Gastrocnemius medialis (tissue), 4 donors: ENCODE results near the gene HMGA1.

ENCODE experiments used
- POLR2A ChIP-seq, 2 donors: fragments of 450-650 bp; IDR thresholded peaks; one replicate each; pipeline ENCODE4 v1.6.1; 2017; ENCODE audit warnings: antibody characterized with exemption in 2 of 2, mild to moderate bottlenecking in 2 of 2, moderate library complexity in 2 of 2
- TF ChIP-seq, protein P1 (sequence below), 5 experiments: fragments of 450-650 bp in 3 of 5; fragments of 200-600 bp in 2 of 5; sonication (generic) in 2 of 5; IDR thresholded peaks in 4 of 5; conservative IDR thresholded peaks in 1 of 5; 1 replicate in 4 of 5; 2 replicates in 1 of 5; pipeline ENCODE4 v1.5.1; 2016 to 2019; ENCODE audit warnings: antibody characterized with exemption in 5 of 5, mild to moderate bottlenecking in 3 of 5, moderate library complexity in 3 of 5

DNA sequence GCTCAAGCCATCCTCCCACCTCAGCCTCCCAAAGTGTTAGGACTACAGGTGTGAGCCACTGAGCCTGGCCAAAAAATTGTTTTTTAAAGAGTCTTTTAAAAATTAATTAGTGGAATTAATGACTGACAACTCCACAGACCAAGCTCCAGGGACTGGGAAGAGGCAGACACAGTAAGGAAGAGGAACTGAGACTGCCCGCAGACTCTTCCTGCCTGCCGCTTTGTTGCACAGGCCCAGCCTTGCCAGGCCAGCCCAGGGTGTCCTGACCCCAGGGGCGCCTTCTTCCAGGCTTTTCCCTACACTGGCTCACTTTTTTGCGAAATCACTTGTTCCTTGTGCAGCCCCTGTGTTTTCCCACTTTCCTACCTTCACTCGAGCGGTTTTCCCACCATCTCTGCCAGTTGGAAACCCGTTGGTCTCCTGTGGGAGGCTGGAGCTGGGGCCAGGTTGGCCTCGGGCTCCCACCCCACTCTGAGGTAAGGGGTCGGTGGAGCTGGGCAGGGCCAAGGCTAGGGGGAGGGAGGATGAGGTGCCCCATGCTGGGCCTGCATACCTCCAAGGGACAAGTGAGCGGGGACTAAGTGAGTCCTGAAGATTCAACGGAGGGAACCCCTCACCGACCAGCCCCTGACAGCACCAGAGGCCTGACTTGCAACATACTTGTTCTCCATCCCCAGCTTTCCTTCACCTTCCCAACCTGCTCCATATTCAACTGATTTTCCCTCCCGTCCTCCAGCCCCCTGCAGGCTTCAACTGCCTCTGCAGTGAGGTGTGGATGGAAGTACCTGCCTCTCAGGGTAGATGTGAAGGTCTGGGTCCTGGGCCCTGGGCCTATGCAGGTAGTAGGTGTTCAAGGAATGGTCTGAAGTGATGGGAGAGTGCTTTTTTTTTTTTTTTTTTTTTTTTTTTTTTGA, 35.6 kb downstream of the HMGA1 start:
- TF ChIP-seq, protein P1, sequence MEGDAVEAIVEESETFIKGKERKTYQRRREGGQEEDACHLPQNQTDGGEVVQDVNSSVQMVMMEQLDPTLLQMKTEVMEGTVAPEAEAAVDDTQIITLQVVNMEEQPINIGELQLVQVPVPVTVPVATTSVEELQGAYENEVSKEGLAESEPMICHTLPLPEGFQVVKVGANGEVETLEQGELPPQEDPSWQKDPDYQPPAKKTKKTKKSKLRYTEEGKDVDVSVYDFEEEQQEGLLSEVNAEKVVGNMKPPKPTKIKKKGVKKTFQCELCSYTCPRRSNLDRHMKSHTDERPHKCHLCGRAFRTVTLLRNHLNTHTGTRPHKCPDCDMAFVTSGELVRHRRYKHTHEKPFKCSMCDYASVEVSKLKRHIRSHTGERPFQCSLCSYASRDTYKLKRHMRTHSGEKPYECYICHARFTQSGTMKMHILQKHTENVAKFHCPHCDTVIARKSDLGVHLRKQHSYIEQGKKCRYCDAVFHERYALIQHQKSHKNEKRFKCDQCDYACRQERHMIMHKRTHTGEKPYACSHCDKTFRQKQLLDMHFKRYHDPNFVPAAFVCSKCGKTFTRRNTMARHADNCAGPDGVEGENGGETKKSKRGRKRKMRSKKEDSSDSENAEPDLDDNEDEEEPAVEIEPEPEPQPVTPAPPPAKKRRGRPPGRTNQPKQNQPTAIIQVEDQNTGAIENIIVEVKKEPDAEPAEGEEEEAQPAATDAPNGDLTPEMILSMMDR (IDR thresholded peaks at IDR 0.05 in 4 of 5, conservative IDR thresholded peaks at IDR 0.05 in 1 of 5) = no peak
- no peak for TF ChIP-seq POLR2A (IDR thresholded peaks at IDR 0.05)
